Transverse colon (tissue), 4 donors: ENCODE results near the gene MMAA. TPM values are rescaled to one million over a fixed set of nuclear protein-coding genes. Genes with fewer than 3 reads are reported as not detected.

ENCODE experiments used
- DNase-seq: peaks from one replicate; pipeline ENCODE4 v3.0.0-alpha.2; 2019
- H3K27ac ChIP-seq, 4 donors: fragments of 200-600 bp; sonication (generic); 2 replicates each; pipeline ENCODE4 v1.5.1; 2016 to 2018; ENCODE audit warnings: inconsistent platforms in 4 of 4
- H3K27me3 ChIP-seq: fragments of 200-600 bp; sonication (generic); 2 replicates; pipeline ENCODE4 v1.5.1; 2017; ENCODE audit warnings: inconsistent platforms
- H3K36me3 ChIP-seq, 4 donors: fragments of 200-600 bp; sonication (generic); 2 replicates each; pipeline ENCODE4 v1.5.1; 2017 to 2019; ENCODE audit warnings: inconsistent platforms in 4 of 4
- H3K4me1 ChIP-seq, 4 donors: fragments of 200-600 bp; sonication (generic); 2 replicates each; pipeline ENCODE4 v1.5.1; 2017 to 2020; ENCODE audit warnings: inconsistent platforms in 4 of 4
- H3K4me3 ChIP-seq, 4 donors: fragments of 200-600 bp; sonication (generic); 1 replicate in 1 of 4; 2 replicates in 3 of 4; pipeline versions ENCODE4 v1.5.1 to v1.6.1; 2017 to 2019; ENCODE audit warnings: inconsistent platforms in 4 of 4
- H3K9me3 ChIP-seq, 2 donors: fragments of 200-600 bp; sonication (generic); 2 replicates each; pipeline ENCODE4 v1.5.1; 2017 to 2019; ENCODE audit warnings: inconsistent platforms in 2 of 2
- EP300 ChIP-seq: sonication (generic); formaldehyde crosslinking; IDR thresholded peaks from one replicate; pipeline ENCODE4 v1.6.1; 2017; ENCODE audit warnings: antibody characterized with exemption, low read depth
- POLR2A ChIP-seq: fragments of 450-650 bp; IDR thresholded peaks from one replicate; pipeline ENCODE4 v1.6.1; 2016; ENCODE audit warnings: antibody characterized with exemption, mild to moderate bottlenecking, moderate library complexity
- POLR2AphosphoS5 ChIP-seq, 3 donors: sonication (generic); formaldehyde crosslinking; IDR thresholded peaks; one replicate each; pipeline ENCODE4 v1.6.1; 2016; ENCODE audit warnings: antibody characterized with exemption in 3 of 3
- WGBS, 2 donors: methylation state at CpG; one replicate each; pipeline ENCODE4 v1.1.5; 2018; ENCODE audit warnings: low coverage in 1 of 2; 5-methylcytosine and 5-hydroxymethylcytosine counted together
- in situ Hi-C, 4 donors: fragments of 200-750 bp; cut with MboI; loops; one replicate each; pipeline versions ENCODE4 v1.15.0 to v1.15.1; 2017; ENCODE audit warnings: low sequenced_read_pairs in 3 of 4, low pct_ligation_motif_present in 1 of 4, low pct_unique_long_range_greater_than_20kb in 1 of 4
- intact Hi-C: fragments of 100-400 bp; cut with DNase I; formaldehyde crosslinking; loops from one replicate; pipeline ENCODE4 v1.15.1; 2023; ENCODE audit warnings: low total_unique reads
- total RNA-seq, 4 donors: library from RNA; depleted of rRNA; stranded (reverse); fragments of >200 nt; gene quantifications; one replicate each; pipeline ENCODE4 v1.1.0, GENCODE V29; 2016
- TF ChIP-seq, protein P1 (sequence below), 5 experiments: fragments of 200-600 bp in 3 of 5; fragments of 450-650 bp in 2 of 5; sonication (generic) in 3 of 5; IDR thresholded peaks; 1 replicate in 2 of 5; 2 replicates in 3 of 5; pipeline ENCODE4 v1.5.1; 2016 to 2017; ENCODE audit warnings: antibody characterized with exemption in 5 of 5, inconsistent platforms in 3 of 5, mild to moderate bottlenecking in 2 of 5, moderate library complexity in 1 of 5

The MMAA gene
- total RNA-seq, 4 donors from 2014 or later: 0.37 to 9.1 (median 7.9) TPM

DNA sequence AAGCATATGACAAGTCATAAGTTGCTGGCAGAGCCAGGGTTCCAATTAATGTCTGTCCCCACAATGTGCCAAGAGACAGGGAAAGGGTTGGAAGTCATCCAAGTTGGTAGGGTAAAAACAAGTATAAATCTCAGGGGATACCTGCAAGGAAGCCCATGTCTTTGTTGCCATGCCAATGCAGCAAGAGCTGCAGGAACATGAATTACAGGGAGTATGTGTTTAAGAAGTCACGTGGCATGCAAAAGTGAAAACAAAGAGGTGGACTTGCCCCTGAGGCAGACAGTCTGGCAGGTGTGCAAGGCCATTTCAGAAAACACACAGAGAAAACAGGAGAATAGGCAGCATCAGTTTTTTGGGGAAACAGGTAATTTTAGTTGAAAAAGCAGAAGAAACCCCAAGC is 90.2 kb downstream of the MMAA start:
- Histone ChIP-seq H3K4me3 (no peak overlapping the region), H3K36me3 (no peaks in the 10 kb centered on the region), H3K4me1 (no peaks in the 10 kb centered on the region), H3K9me3 (peaks cover 0 to 11% of the 10 kb centered on the region in 2 donors), H3K27me3 (no peaks in the 10 kb centered on the region), H3K27ac (no peak overlapping the region)
- no peak for DNase-seq
- intact Hi-C loops (no loop called here), in situ Hi-C loops (no loop called here)
- no peak for TF ChIP-seq POLR2A
- TF ChIP-seq, protein P1, sequence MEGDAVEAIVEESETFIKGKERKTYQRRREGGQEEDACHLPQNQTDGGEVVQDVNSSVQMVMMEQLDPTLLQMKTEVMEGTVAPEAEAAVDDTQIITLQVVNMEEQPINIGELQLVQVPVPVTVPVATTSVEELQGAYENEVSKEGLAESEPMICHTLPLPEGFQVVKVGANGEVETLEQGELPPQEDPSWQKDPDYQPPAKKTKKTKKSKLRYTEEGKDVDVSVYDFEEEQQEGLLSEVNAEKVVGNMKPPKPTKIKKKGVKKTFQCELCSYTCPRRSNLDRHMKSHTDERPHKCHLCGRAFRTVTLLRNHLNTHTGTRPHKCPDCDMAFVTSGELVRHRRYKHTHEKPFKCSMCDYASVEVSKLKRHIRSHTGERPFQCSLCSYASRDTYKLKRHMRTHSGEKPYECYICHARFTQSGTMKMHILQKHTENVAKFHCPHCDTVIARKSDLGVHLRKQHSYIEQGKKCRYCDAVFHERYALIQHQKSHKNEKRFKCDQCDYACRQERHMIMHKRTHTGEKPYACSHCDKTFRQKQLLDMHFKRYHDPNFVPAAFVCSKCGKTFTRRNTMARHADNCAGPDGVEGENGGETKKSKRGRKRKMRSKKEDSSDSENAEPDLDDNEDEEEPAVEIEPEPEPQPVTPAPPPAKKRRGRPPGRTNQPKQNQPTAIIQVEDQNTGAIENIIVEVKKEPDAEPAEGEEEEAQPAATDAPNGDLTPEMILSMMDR (IDR thresholded peaks at IDR 0.05): no peak
- TF ChIP-seq POLR2AphosphoS5 (IDR thresholded peaks at IDR 0.05): no peak
- no peak for TF ChIP-seq EP300
- 56% methylated on average over 1 of the region's 1 CpG; no CpG with 5 or more reads in 1 of the 2 donors for WGBS, 2 donors

Other genes with a start within 250 kb of the MMAA start
- 10 to 100 TPM; 42.9 to 65.1 (median 46.5) TPM for gene SMAD1, start 137.5 kb upstream of the MMAA start, total RNA-seq
- gene C4orf51, start 60.8 kb downstream of the MMAA start, total RNA-seq: not detected